CD4-positive, alpha-beta T cell treated with Interleukin-6 for 4 hours (primary cell): Measurements from ENCODE around the gene ARSK.

Source experiments
- DNase-seq: peaks from one replicate; pipeline ENCODE4 v3.0.0-alpha.2; 2020; ENCODE audit warnings: mixed read lengths

ARSK gene, protein sequence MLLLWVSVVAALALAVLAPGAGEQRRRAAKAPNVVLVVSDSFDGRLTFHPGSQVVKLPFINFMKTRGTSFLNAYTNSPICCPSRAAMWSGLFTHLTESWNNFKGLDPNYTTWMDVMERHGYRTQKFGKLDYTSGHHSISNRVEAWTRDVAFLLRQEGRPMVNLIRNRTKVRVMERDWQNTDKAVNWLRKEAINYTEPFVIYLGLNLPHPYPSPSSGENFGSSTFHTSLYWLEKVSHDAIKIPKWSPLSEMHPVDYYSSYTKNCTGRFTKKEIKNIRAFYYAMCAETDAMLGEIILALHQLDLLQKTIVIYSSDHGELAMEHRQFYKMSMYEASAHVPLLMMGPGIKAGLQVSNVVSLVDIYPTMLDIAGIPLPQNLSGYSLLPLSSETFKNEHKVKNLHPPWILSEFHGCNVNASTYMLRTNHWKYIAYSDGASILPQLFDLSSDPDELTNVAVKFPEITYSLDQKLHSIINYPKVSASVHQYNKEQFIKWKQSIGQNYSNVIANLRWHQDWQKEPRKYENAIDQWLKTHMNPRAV

DNA sequence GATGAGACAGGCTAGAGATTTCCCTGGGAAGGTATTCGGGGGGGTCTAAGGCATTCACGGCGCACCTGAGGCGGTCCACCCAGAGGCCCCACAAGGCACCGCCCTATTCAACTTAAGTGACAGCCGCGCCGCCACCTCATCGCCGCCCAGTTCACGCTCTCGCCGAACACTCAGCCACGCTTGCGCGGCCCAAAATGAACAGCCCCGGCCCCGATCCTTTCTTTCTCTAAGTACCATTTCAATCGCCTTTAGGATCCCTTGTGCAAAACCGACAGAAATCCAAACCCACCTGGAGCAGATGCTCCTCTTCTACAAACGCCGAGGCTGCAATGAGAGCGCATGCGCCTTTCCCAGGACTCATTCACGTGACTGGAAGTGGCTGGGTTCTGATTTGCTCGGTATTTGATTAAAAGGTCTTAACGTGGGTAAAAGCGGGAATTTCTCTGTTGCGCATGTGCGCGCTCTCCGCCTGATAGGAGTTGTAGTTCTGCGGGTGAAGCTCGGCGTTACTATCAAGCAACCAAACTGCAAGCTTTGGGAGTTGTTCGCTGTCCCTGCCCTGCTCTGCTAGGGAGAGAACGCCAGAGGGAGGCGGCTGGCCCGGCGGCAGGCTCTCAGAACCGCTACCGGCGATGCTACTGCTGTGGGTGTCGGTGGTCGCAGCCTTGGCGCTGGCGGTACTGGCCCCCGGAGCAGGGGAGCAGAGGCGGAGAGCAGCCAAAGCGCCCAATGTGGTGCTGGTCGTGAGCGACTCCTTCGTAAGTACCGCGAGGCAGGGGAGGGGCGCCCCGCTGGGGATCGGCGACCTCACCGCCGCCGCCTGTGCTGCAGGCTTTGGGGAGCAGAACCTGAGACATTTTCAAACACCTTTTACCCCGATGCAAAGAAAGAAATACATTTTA, at the start of gene ARSK, which contains the start of gene SKIC3:
Gene ARSK, plus strand, starts transcription at position 455 of the 902 bp plus-strand sequence. Its CDS starts 178 bp downstream, at position 633.
Gene SKIC3, minus strand, starts transcription at position 331 of the 902 bp plus-strand sequence. CDS start 7,827 bp downstream, outside the sequence.
- peak; percentile 94 for DNase-seq

- DNase-seq = no peak
Observed at GRCh38 chr5:95508550-95508949, 46.4 kb upstream of the ARSK start.

DNA sequence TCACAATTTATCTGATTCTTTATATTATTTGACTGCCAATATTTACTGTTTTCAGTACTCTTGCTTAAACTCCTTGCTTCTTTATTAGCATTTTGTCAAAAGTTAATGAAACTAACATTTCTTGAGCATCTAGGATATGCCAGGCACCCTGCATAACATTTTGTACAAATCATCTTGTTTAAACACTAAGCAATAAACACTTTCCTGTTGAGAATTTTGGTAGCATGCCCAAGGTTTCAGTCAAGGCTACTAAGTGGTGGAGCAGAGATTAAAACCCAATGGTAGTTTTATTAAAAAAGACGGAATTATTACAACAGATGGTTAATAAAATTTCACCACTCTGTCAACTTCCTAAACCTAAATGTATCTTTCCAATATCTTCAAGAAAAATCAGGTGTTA, 43.3 kb upstream of the ARSK start:
- no peak for DNase-seq

GRCh38 chr5:95518417-95518816, 36.5 kb upstream of the ARSK start:
- DNase-seq = no peak

DNA sequence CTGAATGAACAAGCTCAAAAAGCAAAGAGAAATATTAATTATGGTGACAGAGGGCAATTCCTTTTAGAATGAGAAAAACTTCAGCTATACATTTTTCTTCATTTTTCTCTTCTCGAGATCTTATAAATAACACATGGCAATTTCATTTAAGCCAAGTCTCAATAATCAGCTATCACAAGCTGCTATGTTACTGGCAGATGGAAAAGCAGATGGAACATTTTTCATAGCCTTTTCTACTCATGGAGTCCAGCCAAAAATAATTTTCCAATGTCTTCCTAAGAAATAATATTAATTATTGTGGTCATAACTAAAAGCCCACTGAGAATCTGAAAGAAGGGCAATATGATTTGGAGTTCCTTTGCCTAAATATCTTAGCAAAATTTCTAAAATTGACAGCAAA, 35.8 kb upstream of the ARSK start:
- DNase-seq = no peak

DNA sequence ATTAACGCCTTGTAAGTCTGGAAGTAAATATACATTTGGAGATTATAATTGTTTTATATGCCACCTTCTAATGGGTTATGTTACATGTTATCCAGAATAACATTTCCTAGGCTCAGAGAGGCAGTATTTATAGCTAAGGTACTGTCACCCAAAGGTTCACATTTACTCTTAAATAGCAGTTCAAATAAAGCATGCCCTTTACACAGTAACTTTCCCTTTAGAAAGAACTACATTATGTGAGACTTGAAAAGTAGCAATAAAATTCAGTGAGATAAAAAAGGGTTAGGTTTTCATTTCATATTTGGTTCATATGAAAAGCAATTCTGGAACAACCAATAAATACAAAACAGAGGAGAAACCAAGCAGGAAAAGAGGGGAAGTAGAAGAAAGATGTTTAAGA, 35.2 kb upstream of the ARSK start:
- DNase-seq = no peak

DNA sequence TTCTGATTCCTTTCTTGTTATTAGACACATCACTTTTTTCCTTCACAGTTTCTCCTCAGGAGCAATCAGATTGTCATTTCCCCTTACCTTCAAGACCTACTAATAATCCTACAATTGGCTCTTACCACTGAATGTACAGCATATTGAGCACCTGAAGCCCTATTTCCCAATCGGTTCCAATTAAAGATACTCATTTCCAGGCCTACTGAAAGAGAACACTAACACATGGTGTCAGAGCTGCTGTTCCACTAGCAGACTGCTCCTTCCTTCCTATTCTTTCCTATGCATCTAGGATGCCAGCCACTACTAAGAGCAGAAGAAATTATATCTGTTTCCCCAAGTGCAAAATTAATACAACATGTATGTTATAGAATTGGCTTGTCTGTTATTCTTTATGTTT, 34.7 kb upstream of the ARSK start:
- no peak for DNase-seq

- no peak for DNase-seq
Observed at GRCh38 chr5:95524423-95524822, 30.5 kb upstream of the ARSK start.

DNA sequence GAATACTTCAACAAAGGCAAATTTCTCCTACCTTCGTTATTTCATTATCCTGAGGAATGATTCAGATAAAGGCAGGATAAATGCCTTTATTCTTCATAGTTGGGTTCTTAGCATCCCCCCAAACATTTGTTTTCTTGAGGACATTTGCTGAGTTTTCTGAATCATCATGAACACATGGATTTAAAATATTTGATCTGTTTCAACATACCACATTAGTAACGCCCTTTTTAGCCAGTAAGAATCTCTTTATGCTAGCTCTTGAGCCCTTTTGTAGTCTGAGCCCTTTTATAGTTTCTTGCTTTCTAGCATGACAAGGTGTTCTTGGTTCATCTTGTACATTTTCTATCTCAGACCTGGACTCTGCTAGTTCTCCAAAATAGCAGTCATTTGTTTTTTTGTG, 28.0 kb upstream of the ARSK start:
- no peak for DNase-seq

DNA sequence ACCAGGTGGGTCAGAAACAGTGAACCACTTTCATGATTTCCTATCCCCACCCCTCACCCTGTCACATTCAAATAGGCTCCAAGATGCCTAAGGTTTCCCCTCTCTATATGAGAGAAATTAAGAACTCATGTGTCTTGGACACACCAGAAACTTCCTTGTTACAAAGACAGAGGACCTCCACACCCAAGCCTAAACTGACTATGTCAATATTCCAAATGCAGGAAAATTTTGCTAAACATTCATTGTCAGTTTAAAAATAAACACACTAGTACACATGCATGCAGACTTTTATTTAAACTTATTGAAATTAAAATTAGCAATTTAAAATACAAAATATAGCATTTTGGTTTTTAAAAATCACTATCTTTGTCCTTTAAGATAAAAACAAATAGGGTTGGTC, 26.3 kb upstream of the ARSK start:
- DNase-seq = no peak

- no peak for DNase-seq
Observed at GRCh38 chr5:95530416-95530815, 24.5 kb upstream of the ARSK start.

GRCh38 chr5:95531491-95531890, 23.4 kb upstream of the ARSK start:
- DNase-seq = no peak

GRCh38 chr5:95532415-95532814, 22.5 kb upstream of the ARSK start:
- no peak for DNase-seq

- no peak for DNase-seq
Observed at GRCh38 chr5:95533106-95533505, 21.8 kb upstream of the ARSK start.

DNA sequence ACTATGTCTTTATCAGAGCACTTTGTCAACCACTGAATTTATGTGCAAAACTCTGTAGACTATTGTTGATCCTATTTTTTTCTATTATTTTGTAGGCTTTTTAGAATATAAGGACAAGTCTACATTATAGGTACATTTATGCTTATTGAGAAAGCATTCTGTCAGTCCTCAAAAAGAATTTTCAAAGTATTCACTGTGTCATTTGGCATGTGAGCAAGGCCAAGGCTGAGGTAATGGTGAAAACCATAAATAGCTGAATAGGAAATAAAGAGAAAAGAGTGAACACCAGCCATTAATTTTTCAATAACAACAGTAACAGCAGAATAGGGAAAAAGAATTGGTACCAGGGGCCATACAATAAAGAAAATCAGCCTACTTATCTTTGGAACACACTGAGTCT, 21.1 kb upstream of the ARSK start:
- no peak for DNase-seq

GRCh38 chr5:95537501-95537900, 17.4 kb upstream of the ARSK start:
- DNase-seq = no peak

DNA sequence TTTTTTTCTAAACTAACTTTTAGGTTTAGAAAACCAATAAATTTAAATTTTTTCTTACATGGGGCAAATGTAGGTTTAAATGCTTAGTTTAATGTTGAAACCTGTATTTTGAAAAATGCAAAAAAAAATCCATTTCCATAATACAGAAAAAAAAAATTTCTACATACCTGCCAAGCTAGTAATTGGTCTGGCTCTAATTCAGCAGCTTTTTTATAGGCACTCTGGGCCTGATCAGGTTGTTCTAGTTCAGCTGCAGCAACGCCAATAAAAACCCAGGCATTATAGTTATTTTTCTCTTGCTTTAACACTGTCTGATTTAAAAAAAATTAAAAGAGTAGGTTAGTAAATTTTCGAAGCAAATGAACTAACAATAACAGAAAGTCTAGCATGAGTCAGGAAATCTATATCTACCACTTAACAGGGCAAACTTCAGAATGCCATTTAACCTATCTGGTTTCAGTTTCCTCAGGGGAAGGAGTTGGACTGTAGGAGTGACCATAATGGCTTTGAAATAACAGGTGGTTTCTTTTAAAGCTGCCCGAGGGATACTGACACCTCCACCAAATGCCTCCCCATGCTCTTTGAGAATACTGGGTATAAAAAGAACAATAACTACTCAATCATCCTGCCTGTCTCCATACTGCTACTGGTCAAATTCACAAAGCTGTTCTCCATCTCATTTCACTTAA, 11.7 kb upstream of the ARSK start:
- no peak for DNase-seq

DNA sequence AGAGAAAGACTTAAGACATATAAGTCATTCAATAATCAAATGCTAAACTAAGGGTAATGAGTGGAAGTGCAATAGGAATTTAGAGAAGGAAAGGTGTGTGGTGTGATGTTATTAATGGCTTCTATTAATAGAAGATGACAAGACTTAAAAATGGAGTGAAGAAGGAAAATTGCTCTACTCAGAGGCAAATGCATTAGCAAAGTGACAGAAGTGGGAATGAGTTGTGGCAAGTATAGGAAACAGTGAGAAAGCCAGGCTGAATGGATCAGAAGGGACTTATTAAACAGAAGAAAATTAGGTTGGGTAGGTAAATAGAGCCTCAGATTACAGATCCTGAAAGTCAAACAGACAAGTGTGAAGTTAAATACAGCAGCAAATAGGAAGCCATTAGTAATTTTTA, 5.9 kb upstream of the ARSK start:
- no peak for DNase-seq

GRCh38 chr5:95554331-95554646, 612 bp upstream of the ARSK start:
- no peak for DNase-seq

DNA sequence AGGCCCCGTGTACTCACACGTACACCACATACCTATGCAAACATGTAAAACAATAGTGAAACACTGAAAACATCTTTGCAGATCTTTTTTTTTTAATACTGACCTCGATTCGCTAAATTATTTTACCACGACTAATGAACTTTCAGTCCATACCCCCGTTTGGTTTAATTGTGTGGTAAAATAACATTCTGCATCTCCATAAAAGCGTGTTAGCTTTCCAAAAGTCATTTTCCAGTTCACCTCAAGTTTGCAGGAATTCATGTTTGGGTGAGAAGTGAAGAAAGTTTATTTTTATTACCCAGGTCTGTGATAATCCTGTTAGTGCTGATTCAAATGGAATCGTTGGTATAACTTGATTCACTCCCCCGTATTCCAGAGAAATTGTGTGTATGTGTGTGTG, 652 bp downstream of the ARSK start:
- no peak for DNase-seq

DNA sequence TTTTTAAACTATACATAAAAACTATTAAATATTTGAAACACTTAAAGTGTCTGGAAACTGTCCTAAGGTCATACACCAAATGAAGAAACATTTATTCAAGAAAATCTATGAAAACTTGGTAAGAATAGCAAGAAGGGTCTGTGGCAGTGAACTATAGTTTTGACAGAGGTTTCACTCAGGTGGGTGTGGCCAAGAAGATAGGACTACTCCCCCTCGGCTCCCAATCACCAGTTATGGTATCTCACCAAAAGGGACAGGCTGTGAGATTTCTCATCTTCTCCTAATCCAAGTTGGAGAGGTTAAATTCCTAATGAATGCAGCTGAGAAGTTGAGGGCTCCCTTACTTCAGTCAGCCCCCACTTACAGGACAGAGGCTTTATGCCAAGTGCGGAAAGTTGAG, 2.9 kb downstream of the ARSK start:
- no peak for DNase-seq

DNA sequence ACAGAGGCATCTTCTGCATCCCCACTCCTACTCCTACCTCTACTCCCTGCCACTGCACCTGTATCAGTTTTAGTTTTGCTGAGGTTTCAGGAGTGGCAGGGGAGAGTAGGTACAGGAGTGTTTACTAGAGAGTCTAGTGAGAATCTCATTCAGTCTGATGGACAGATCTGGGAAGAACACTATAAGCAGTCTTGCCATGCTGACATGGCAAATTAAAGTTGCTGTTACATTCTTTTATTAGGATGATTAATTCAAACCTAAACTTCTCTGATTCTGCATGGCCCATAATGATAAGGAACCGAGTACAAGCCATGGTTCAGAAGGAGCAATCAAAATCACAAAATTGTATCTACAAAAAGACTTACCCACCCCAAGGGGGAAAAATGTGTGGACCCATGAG, 7.4 kb downstream of the ARSK start:
- DNase-seq = no peak

DNA sequence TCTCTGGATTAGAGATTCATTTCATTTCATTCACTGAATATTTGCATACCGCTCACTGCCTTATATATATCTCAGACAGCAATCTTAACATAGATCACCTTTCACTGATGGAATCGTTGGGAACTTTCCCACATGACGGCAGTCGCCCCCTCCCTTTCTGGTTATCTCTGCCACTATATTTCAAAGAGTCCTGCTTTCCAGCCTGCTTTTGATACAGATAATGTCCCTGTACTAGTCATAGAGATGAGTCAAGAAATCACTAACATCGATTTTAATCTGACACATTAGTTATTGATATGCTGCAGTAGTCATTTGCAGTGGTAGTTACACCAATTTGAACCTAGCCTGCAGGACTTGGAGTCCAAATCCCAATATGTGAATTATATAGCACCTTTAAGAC, 8.5 kb downstream of the ARSK start:
- no peak for DNase-seq
